Measurements from ENCODE around the gene TMCO4. TPM values are rescaled to one million over a fixed set of nuclear protein-coding genes. Genes with fewer than 3 reads are reported as not detected.

TMCO4 gene
- total and polyA plus RNA-seq, 2 of the 8 experiments (the other 6 are each of a cell fraction or from before 2014, with no cell fraction given): 3.0 to 3.1 TPM

DNA sequence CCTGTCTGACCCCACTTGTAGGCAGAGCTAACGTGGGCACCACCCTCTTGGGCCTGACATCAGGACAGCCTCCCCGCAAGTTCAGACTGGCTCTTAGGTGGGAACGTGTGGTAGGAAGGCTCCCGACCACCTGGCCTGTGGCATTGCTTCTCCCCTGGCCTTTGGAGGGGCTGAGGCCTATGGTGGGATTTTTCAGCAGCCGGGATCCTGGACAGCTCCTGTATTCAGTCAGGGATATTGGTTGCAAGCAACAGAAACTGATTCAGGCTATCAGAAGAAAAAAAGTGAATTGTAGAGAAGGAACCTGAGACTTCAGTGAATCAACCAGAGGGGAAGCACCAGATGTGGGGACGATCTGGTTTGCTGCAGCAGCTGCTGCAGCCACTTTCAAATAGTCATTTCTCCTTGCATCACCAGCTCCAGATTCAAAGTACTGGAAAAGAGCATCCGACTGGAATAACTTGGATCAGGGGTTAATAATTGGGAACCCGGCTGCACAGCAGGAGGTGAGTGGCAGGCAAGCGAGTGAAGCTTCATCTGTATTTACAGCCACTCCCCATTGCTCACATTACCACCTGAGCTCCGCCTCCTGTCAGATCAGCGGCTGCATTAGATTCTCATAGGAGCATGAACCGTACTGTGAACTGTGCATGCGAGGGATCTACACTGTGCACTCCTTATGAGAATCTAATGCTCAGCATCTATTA lies 9.5 kb upstream of the TMCO4 start:
- H3K23ac ChIP-seq (ENCODE audit: insufficient read length): no peak overlapping the region
- H3K4me3 ChIP-seq (ENCODE audit: extremely low read depth in 1 of 4, insufficient read depth in 2 of 4, low read depth in 3 of 4, low read length in 4 of 4): no peak overlapping the region
- H2BK12ac ChIP-seq (ENCODE audit: low read depth, low read length): no peak overlapping the region
- H2BK5ac ChIP-seq (ENCODE audit: low read depth, low read length): no peak overlapping the region
- no peaks in the 10 kb centered on the region for H3K79me1 ChIP-seq (ENCODE audit: low read depth, low read length)
- H3K36me3 ChIP-seq (ENCODE audit: control insufficient read depth in 2 of 4, insufficient read depth in 4 of 4, low read length in 3 of 4): no peaks in the 10 kb centered on the region
- H4K8ac ChIP-seq (ENCODE audit: extremely low read depth, insufficient read depth, low read length): no peak overlapping the region; the same call in 1 of the 2 replicates
- ChIA-PET CTCF (ENCODE audit: partially characterized antibody) (interaction anchor here (0.6 to 2.8 kb wide), 11 partner anchors 8 to 623 kb away, joined by 3 to 14 read pairs (median 4); partner anchors contain the start of gene OTUD3), POLR2A (ENCODE audit: partially characterized antibody) (interaction anchor here (1.9 kb wide), 1 partner anchor 11 kb away, joined by 5 read pairs; no protein-coding TSS in a partner anchor)
- H3K56ac ChIP-seq (replicated peaks; ENCODE audit: insufficient read length, low read depth, low read length): no peak overlapping the region
- FAIRE-seq (no peak), DNase-seq (ENCODE audit: low read depth in 1 of 2, low spot score in 2 of 2) (no peak)
- H3K4ac ChIP-seq (replicated peaks; ENCODE audit: insufficient read length, low read depth, low read length): no peak overlapping the region
- H2BK20ac ChIP-seq (ENCODE audit: low read length): no peak overlapping the region
- no peaks in the 10 kb centered on the region for H4K20me1 ChIP-seq (replicated peaks in 1 of 2; ENCODE audit: control insufficient read depth in 1 of 2, insufficient read depth in 2 of 2, low read length in 2 of 2)
- H3K9me3 ChIP-seq (ENCODE audit: insufficient read depth in 2 of 2, low read depth in 1 of 2, low read length in 1 of 2): no peaks in the 10 kb centered on the region
- H2AFZ ChIP-seq (ENCODE audit: low read length): no peak overlapping the region
- H3K9ac ChIP-seq (replicated peaks in 1 of 4; ENCODE audit: extremely low read depth in 1 of 4, low read depth in 3 of 4, low read length in 3 of 4): no peak overlapping the region
- H3K27ac ChIP-seq (ENCODE audit: low read depth, low read length): no peak overlapping the region
- no peaks in the 10 kb centered on the region for H3K23me2 ChIP-seq (ENCODE audit: low read depth, low read length)
- H3K4me1 ChIP-seq (replicated peaks in 1 of 4; ENCODE audit: control insufficient read depth in 3 of 4, insufficient read depth in 4 of 4, low read length in 3 of 4): no peaks in the 10 kb centered on the region; a peak in 1 of 7 replicates
- H3K4me2 ChIP-seq (ENCODE audit: insufficient read depth in 1 of 2, low read depth in 2 of 2, low read length in 2 of 2): no peak overlapping the region
- no peak overlapping the region for H3K18ac ChIP-seq (ENCODE audit: extremely low read depth, low read length)
- no peak overlapping the region for H2BK15ac ChIP-seq (ENCODE audit: low read length)
- no peak overlapping the region for H4K5ac ChIP-seq (ENCODE audit: insufficient read length, low read depth, low read length)
- no peak overlapping the region for H2BK120ac ChIP-seq (replicated peaks; ENCODE audit: low read depth, low read length)
- no peak overlapping the region for H4K91ac ChIP-seq (replicated peaks; ENCODE audit: insufficient read length, low read length)
- H3K14ac ChIP-seq (ENCODE audit: insufficient read length): no peak overlapping the region
- H3K79me2 ChIP-seq (ENCODE audit: control insufficient read depth in 1 of 2, insufficient read depth in 2 of 2, low read length in 2 of 2): no peaks in the 10 kb centered on the region
- 75% methylated on average over 13 of the region's 13 CpGs; no CpG with 5 or more reads in 1 of the 2 experiments for WGBS, 2 experiments (ENCODE audit: extremely low coverage in 1 of 2, insufficient coverage in 1 of 2, insufficient read length in 1 of 2, insufficient replicate concordance in 2 of 2, low coverage in 1 of 2, low lambda C conversion rate in 2 of 2, missing lambda C conversion rate in 1 of 2)
- no peaks in the 10 kb centered on the region for H3K27me3 ChIP-seq (replicated peaks in 1 of 4; ENCODE audit: control insufficient read depth in 3 of 4, extremely low read depth in 1 of 4, insufficient read depth in 3 of 4, low read length in 3 of 4)
- H2AK5ac ChIP-seq (ENCODE audit: low read depth, low read length): no peak overlapping the region
- TF ChIP-seq PHF8 (conservative IDR thresholded peaks at IDR 0.05; ENCODE audit: low read depth, low read length): no peak

Measured in H1 (cell line).